GM18505 (cell line): ENCODE measurements around the gene TCF20.

ENCODE experiments used
- ATAC-seq: cut with Tn5 transposase; IDR thresholded peaks from one replicate; pipeline ENCODE4 v1.9.1; 2021; ENCODE audit not compliant: unreplicated experiment
- POLR2A ChIP-seq: IDR thresholded peaks from 4 replicates; pipeline ENCODE4 v1.6.1; 2011; ENCODE audit warnings: borderline replicate concordance; ENCODE audit not compliant: insufficient read depth, insufficient read length; ENCODE audit errors: extremely low read depth

The TCF20 gene

DNA sequence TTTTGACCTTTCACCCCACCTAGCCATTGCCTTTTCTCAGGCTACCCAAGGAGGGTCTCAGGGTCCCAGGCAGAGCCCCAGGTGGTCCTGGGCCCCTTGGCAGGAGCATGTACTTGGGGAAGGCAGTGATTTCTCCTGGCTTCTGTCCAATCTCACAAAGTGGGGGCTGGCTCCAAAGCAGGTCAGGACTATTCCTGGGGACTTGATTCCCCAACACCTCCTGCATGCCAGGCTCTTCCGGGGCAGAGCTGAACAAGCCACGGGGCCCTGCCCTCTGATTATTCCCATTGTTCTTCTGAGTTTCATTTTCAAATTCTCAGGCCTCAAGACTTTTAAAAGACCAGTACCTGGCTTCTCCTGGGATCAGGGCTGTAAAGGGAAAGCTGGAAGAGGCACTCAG is 1.5 kb upstream of the TCF20 start:
- TF ChIP-seq POLR2A, result no peak
- no peak for ATAC-seq

GRCh38 chr22:42271191-42271813 is 849 bp upstream of the TCF20 start:
- no peak for TF ChIP-seq POLR2A
- ATAC-seq, result no peak

DNA sequence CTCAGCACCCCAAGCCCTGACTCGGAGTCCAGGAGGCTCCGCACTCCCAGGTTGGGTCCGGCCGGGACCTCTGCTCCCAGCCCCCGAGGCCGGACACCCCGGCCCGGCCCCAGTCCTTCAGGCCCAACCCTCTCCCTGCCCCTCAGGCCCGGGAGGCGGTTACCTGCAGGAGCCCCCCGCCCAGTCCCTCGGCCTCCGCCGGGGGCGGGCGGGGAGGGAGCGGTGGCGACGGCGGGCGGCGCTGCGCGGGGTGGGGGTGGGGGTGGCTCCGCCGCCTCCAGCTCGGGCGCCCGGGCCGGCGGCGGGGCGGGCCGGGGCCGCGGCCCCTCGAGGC is 310 bp downstream of the TCF20 start:
- no peak for TF ChIP-seq POLR2A

GRCh38 chr22:42269432-42270175 is 849 bp downstream of the TCF20 start:
- TF ChIP-seq POLR2A, result peak; percentile 52
- ATAC-seq, result peak; percentile 40

More for the DNA sequence above, 310 bp downstream of the TCF20 start:
- peak; percentile 38 for ATAC-seq

- no peak for ATAC-seq
- no peak for TF ChIP-seq POLR2A
These were observed 1.5 kb downstream of the TCF20 start for GRCh38 chr22:42268852-42269410.

- no peak for TF ChIP-seq POLR2A
- ATAC-seq, result no peak
These were observed 5.1 kb downstream of the TCF20 start for GRCh38 chr22:42265321-42265720.

DNA sequence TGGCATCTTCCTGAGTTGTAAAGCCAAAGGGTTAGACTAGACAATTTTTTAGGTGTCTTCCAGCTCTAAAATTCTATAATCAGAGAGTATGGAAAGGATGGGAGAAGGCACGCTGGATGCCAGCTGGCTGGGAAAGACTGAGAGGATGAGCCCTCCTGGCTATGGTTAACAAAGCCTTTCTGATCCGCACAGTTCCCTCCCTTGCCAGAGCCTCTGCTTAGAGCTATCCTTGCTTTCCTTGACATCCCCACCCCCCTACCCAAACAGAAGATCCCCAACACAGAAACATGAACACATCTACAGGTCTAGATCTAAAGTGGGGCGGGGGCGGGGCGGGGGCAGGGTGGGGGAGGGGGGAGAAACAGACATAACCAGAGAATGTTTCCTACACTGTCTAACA is 6.5 kb downstream of the TCF20 start:
- ATAC-seq, result no peak
- no peak for TF ChIP-seq POLR2A

GRCh38 chr22:42262964-42263363 is 7.5 kb downstream of the TCF20 start:
- ATAC-seq, result no peak
- TF ChIP-seq POLR2A, result no peak

- ATAC-seq, result no peak
- TF ChIP-seq POLR2A, result no peak
These were observed 9.2 kb downstream of the TCF20 start for GRCh38 chr22:42261296-42261695.

GRCh38 chr22:42258126-42258525 is 12.3 kb downstream of the TCF20 start:
- ATAC-seq, result no peak
- TF ChIP-seq POLR2A, result no peak

DNA sequence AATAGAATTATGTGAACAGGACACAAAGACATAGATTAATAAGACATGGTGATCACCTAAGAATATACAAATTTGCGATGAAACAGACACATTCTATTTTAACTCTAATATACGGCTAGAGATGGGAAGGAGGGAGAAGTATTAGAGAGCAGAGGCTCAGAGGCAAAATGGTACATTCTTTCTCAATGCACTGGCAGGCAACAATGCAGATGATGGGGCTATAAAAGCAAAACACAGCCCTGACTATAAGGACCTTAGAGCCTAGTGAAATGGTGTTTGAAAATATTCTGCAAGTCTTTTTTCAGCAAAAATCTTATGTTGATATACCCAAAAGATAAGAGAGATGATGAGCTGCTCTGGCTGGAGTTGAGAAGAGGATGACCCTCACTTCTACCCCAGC is 13.1 kb downstream of the TCF20 start:
- no peak for TF ChIP-seq POLR2A
- no peak for ATAC-seq

GRCh38 chr22:42256930-42257329 is 13.5 kb downstream of the TCF20 start:
- no peak for ATAC-seq
- TF ChIP-seq POLR2A, result no peak

DNA sequence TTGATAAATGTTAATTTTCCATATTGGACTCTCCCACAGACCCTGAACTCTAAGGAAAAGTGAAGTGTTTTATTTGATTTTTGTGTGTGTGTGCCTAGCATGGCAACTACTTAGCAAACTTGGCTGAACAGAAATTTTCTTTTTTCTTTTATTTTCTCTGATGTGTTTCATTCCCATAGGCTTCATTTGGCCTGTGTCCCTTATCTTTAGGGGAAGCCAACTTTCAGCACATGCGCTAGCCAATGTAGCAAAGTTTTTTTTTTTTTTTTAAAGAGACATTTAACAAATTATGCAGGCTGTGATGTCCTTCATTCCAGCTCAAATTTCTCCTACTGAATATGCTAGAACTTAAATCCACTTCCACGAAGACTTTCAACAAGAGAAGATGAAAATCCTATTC is 14.2 kb downstream of the TCF20 start:
- TF ChIP-seq POLR2A, result no peak
- ATAC-seq, result no peak

DNA sequence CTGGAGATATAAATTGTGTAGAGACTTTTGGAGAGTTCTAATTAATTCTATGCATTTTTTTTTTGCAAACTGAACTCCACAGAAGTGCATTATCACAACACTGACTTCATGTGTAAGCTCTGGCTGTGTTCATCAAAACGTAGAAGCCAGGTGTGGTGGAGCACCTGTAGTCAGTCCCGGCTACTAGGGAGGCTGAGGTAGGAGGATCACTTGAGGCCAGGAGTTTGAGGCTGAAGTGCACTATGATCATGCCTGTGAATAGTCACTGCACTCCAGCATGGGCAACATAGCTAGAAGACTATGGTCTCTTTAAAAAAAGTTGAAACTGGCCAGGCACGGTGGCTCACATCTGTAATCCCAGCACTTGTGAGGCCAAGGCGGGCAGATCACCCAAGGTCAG is 20.6 kb downstream of the TCF20 start:
- no peak for TF ChIP-seq POLR2A
- ATAC-seq, result no peak
